Right lobe of liver (tissue), 6 donors: Measurements from ENCODE around the gene CPT1A. TPM values are rescaled to one million over a fixed set of nuclear protein-coding genes. Genes with fewer than 3 reads are reported as not detected.

Experiments
- ATAC-seq, 4 donors: fragments of 200-7000 bp; cut with Tn5 transposase; one replicate each; pipeline ENCODE4 v1.9.1; 2020; ENCODE audit warnings: mild to moderate bottlenecking in 4 of 4, moderate library complexity in 4 of 4
- DNase-seq, 3 donors: peaks; one replicate each; pipeline ENCODE4 v3.0.0-alpha.2; 2020
- H3K27ac ChIP-seq, 3 donors: fragments of 200-600 bp; one replicate each; pipeline ENCODE4 v1.8.0; 2022
- H3K27me3 ChIP-seq, 2 donors: fragments of 200-600 bp; one replicate each; pipeline ENCODE4 v1.8.0; 2022
- H3K36me3 ChIP-seq, 4 donors: fragments of 200-600 bp; sonication (generic) in 1 of 4; one replicate each; pipeline versions ENCODE4 v1.5.1 to v1.8.0; 2017 to 2022; ENCODE audit warnings: control low read depth in 1 of 4
- H3K4me1 ChIP-seq, 4 donors: fragments of 200-600 bp; sonication (generic) in 1 of 4; one replicate each; pipeline versions ENCODE4 v1.5.1 to v1.8.0; 2017 to 2022; ENCODE audit warnings: control low read depth in 1 of 4
- H3K4me3 ChIP-seq, 3 donors: fragments of 200-600 bp; one replicate each; pipeline ENCODE4 v1.8.0; 2022
- H3K9me3 ChIP-seq, 4 donors: fragments of 200-600 bp; sonication (generic) in 1 of 4; one replicate each; pipeline versions ENCODE4 v1.5.1 to v1.8.0; 2017 to 2022; ENCODE audit warnings: control low read depth in 1 of 4
- CTCF ChIP-seq, 4 donors: fragments of 200-600 bp in 3 of 4; fragments of 450-650 bp in 1 of 4; IDR thresholded peaks; one replicate each; pipeline versions ENCODE4 v1.5.1 to v1.8.0; 2016 to 2022; ENCODE audit warnings: antibody characterized with exemption in 4 of 4, mild to moderate bottlenecking in 2 of 4
- POLR2A ChIP-seq: fragments of 450-650 bp; IDR thresholded peaks from one replicate; pipeline ENCODE4 v1.6.1; 2017; ENCODE audit warnings: antibody characterized with exemption, mild to moderate bottlenecking
- WGBS: methylation state at CpG from one replicate; pipeline ENCODE4 v1.1.6; 2018; ENCODE audit warnings: low coverage, low lambda C conversion rate; ENCODE audit not compliant: insufficient coverage; ENCODE audit errors: missing lambda C conversion rate; 5-methylcytosine and 5-hydroxymethylcytosine counted together
- intact Hi-C, 2 donors: fragments of 100-400 bp; cut with DNase I; formaldehyde crosslinking; loops; one replicate each; pipeline versions ENCODE4 v1.11.2 to v1.14.1; 2022
- total RNA-seq, 6 experiments: library from RNA; depleted of rRNA in 2 of 6; stranded (reverse); fragments of >200 nt in 2 of 6; fragmentation: NEBNext Ultra II Directional in 3 of 6; extraction: Animal tissue kit (Norgen Biotek cat#: 25700) in 3 of 6; gene quantifications; one replicate each; pipeline versions ENCODE4 v1.1.0 to v1.2.4, GENCODE V29; 2016 to 2023
- donor health status: DM: no; HTN: yes; CAD: no.
- donor health status: DM: no; HTN: no; CAD: no.
- donor health status: DM: no; HTN: no; CAD: no.
- donor health status: DM: no; HTN: yes; CAD: no.
- donor health status: DM: no; HTN: yes; CAD: no.

The CPT1A gene
- total RNA-seq, 6 experiments from 2014 or later: 30.5 to 152 (median 90.8) TPM

DNA sequence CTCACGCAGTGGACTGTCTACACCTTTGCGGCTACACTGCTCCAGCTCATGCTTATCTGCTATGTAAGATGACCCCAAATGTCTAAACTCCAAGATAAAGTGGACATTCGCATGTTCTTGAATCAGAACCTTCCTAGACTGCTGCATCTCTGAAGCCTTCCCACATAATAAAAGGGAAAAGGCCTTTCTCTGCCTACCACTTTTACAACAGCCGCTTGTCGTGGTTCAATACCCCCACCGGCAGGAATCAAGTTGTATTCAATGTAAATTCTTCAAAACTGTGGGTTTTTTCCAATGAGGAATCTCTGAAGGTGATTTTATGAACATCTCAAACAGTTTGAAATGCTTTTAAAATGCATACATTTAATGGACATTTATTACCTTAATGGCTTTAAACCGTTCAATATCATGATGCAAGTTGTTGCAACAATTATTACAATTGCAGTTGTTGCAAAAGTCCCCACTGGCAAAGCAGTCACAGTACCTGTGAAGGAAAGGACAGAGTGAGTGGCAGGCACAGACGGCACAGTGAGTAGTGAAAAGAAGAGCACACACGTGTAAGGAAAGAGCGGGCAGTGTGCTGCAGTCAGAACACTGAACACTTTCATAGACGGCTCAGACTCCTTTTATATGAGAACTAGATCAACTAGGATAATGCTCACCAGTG is 126.1 kb downstream of the CPT1A start:
- 82% methylated on average over 11 of the region's 11 CpGs for WGBS
- Histone ChIP-seq H3K4me3 (no peak overlapping the region), H3K27me3 (no peaks in the 10 kb centered on the region), H3K4me1 (no peaks in the 10 kb centered on the region), H3K36me3 (no peaks in the 10 kb centered on the region), H3K9me3 (no peaks in the 10 kb centered on the region), H3K27ac (no peak overlapping the region)
- intact Hi-C loops: no loop called here
- DNase-seq (no peak), ATAC-seq (no peak)
- no peak for TF ChIP-seq CTCF (IDR thresholded peaks at IDR 0.05)
- TF ChIP-seq POLR2A: no peak

GRCh38 chr11:68714060-68714856 is 127.5 kb downstream of the CPT1A start:
- Histone ChIP-seq H3K36me3 (no peaks in the 10 kb centered on the region), H3K4me1 (no peaks in the 10 kb centered on the region), H3K4me3 (no peak overlapping the region), H3K9me3 (no peaks in the 10 kb centered on the region), H3K27me3 (no peaks in the 10 kb centered on the region), H3K27ac (no peak overlapping the region)
- ATAC-seq (no peak), DNase-seq (no peak)
- 58% methylated on average over 12 of the region's 23 CpGs for WGBS
- intact Hi-C loops: no loop called here
- TF ChIP-seq CTCF (IDR thresholded peaks at IDR 0.05): no peak
- TF ChIP-seq POLR2A: no peak

GRCh38 chr11:68711114-68711513 is 130.6 kb downstream of the CPT1A start:
- intact Hi-C loops: no loop called here
- no peak overlapping the region for H3K27ac ChIP-seq
- H3K4me3 ChIP-seq: no peak overlapping the region
- H3K4me1 ChIP-seq: no peaks in the 10 kb centered on the region
- no peak for DNase-seq
- no peaks in the 10 kb centered on the region for H3K9me3 ChIP-seq
- no peak for ATAC-seq
- TF ChIP-seq CTCF (IDR thresholded peaks at IDR 0.05): no peak
- TF ChIP-seq POLR2A: no peak
- no peaks in the 10 kb centered on the region for H3K27me3 ChIP-seq
- H3K36me3 ChIP-seq: no peaks in the 10 kb centered on the region
- WGBS: 93% methylated on average over 8 of the region's 8 CpGs

GRCh38 chr11:68710409-68710808 is 131.3 kb downstream of the CPT1A start:
- no peak for DNase-seq
- H3K27me3 ChIP-seq: no peaks in the 10 kb centered on the region
- H3K4me3 ChIP-seq: no peak overlapping the region
- H3K27ac ChIP-seq: no peak overlapping the region
- intact Hi-C loops: no loop called here
- no peaks in the 10 kb centered on the region for H3K36me3 ChIP-seq
- ATAC-seq: no peak
- no peaks in the 10 kb centered on the region for H3K9me3 ChIP-seq
- no peaks in the 10 kb centered on the region for H3K4me1 ChIP-seq
- TF ChIP-seq POLR2A (no peak), CTCF (IDR thresholded peaks at IDR 0.05) (no peak)
- 77% methylated on average over 6 of the region's 11 CpGs for WGBS
